ENCODE measurements around the gene RPL35.

RPL35 gene

DNA sequence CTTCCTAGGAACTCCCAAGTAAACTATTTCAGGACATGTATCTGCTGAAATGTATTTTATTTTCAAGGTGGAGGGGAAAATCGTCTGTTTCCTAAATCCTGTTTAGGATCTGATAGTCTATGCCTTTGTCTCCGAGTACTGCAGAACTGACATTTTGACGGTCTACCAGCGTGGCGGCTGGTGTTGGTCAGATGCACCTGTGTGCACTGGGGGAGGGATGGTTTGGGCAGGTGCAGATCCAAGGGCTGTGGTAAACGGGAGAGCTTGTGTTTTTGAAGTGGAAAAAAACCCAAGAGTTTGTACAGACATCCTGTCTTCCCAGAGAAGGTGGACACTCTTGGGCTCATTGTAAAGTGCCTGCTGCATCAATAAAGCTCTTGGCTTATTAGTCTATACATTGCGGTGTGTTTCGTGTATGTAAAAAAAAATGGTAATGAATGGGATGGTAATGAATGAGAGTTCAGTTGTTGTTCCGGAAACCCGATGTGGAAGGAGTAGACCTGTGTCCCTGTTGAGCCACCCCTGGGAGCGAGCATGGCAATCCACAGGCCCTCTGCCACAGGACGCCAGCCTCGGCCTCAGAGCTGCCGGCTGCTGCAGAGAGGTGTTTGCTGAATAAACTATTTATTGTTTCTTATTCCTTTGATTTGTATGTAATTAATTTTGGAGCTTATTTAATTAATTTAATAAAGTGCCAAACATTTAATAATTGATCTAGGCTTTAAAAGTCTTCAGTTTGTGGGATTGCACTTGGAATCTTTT is 15.4 kb upstream of the RPL35 start:
- DNase-seq (ENCODE audit: low read depth): no peak
- no peak overlapping the region for H3K4me3 ChIP-seq (replicated peaks; ENCODE audit: low read depth, low read length)
- TF ChIP-seq, protein P1, sequence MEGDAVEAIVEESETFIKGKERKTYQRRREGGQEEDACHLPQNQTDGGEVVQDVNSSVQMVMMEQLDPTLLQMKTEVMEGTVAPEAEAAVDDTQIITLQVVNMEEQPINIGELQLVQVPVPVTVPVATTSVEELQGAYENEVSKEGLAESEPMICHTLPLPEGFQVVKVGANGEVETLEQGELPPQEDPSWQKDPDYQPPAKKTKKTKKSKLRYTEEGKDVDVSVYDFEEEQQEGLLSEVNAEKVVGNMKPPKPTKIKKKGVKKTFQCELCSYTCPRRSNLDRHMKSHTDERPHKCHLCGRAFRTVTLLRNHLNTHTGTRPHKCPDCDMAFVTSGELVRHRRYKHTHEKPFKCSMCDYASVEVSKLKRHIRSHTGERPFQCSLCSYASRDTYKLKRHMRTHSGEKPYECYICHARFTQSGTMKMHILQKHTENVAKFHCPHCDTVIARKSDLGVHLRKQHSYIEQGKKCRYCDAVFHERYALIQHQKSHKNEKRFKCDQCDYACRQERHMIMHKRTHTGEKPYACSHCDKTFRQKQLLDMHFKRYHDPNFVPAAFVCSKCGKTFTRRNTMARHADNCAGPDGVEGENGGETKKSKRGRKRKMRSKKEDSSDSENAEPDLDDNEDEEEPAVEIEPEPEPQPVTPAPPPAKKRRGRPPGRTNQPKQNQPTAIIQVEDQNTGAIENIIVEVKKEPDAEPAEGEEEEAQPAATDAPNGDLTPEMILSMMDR (IDR thresholded peaks at IDR 0.05; ENCODE audit: low read length, missing control alignments): no peak

DNA sequence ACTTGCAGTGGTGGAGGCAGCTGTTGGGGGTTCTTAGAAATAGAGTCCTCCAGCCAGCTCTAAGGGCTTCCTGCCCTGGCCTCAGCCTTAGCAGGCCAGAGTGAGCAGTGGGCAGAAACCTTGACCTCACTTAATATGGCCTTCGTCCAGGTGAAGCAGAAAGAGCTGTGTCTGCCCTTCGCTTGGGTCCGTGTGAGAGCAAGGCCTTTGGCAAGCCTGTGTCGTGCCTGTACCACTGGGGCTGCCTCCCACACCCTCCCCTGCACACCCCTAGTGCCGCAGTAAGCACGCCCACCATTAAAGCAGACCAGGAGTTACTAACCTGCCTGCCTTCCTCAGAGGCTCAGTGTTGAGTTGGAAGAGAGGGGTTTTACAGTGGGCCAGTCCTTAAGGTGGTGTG is 13.7 kb upstream of the RPL35 start:
- H3K4me3 ChIP-seq (replicated peaks; ENCODE audit: low read depth, low read length): no peak overlapping the region
- TF ChIP-seq, protein P1 (IDR thresholded peaks at IDR 0.05; ENCODE audit: low read length, missing control alignments): no peak
- no peak for DNase-seq (ENCODE audit: low read depth)

DNA sequence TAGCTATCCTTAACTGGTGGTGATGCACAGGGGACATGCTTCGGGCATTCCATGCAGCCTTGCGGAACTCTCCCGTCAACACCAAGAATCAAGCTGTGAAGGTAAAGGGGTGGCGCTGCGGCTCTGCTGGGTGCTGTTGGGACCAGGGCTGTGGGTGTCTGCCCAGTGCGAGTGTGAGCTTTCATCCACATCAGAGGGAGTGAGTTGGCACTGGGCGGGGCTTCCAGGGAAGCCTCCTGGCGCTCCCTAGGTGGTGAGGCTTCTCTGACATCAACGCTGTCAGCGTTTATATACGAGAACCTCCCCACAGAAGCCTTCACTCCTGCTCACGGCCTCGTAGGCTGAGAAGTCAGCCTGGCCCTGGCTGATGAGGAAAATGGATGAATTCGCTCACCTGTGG is 11.9 kb upstream of the RPL35 start:
- H3K4me3 ChIP-seq (replicated peaks; ENCODE audit: low read depth, low read length): no peak overlapping the region
- TF ChIP-seq, protein P1 (IDR thresholded peaks at IDR 0.05; ENCODE audit: low read length, missing control alignments): no peak
- no peak for DNase-seq (ENCODE audit: low read depth)

DNA sequence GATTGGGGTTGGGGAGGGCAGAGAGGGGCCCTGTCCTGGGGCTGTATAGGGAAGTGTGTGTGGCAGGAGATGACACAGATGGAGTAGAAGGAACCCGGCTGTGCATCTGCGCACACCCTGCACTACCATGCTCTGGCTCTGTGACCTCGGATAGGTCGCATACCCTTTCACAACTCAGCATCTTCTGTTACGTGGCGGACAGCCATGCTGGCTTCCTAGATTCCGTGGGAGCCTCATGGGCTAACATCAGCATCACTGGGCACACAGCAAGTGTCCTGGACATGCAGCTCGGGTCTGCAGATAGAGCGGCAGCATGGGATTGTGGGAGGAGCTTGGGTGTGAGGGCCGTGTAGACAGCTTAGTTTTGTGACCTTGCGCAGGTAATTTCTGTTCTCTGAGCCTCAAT is 9.4 kb upstream of the RPL35 start:
- H3K4me3 ChIP-seq (replicated peaks; ENCODE audit: low read depth, low read length): peak overlapping the region; percentile 94
- TF ChIP-seq, protein P1 (IDR thresholded peaks at IDR 0.05; ENCODE audit: low read length, missing control alignments): no peak
- DNase-seq (ENCODE audit: low read depth): no peak

DNA sequence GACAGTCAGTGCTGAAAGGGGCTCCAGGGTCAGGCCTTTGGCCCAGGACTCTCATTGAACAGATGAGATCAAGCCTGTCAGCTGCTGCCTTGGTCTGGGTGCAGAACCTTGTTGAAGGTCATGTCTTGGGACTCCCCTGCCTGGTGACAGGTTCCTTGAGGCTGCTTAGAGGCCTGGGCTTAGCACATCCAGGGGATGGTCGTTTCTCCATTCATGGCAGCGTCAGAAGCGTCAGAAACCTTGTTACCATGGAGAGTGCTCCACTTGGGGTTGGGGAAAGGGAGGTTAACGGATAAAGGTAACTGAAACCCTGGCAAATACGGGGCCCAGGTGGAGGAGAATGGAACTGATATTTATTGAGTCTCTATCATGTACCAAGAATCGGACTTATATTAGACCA is 9.0 kb upstream of the RPL35 start:
- peak overlapping the region; percentile 94 for H3K4me3 ChIP-seq (replicated peaks; ENCODE audit: low read depth, low read length)
- no peak for DNase-seq (ENCODE audit: low read depth)
- TF ChIP-seq, protein P1 (IDR thresholded peaks at IDR 0.05; ENCODE audit: low read length, missing control alignments): no peak

DNA sequence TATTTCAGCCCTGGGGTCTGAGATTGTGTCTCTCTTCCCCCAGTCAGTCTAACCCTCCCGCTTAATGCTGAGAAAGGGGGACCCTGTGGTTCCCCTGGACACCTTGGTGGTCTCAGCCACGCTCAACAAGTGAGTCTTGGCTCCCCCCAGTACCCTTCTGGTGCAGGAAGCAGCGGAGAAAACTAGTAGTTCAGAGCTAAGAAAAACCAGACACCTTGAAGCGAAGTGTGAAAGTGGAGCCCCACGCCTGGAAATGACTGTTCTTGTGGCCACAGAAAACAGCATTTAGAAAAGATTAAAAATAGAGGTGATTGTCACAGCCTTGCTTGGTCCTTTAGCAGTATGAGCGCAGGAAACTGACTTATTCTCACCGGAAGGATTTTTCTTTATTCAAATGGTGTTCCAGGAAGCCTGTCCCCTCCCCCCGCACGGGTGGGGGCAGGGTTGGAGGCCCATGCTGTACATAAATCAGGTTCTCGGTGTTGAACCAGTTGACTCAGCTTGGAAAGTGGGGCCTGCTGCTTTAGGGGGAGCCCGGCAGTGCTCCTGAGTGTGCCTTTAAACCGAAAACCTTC is 8.3 kb upstream of the RPL35 start:
- DNase-seq (ENCODE audit: low read depth): peak; percentile 48
- TF ChIP-seq, protein P1 (IDR thresholded peaks at IDR 0.05; ENCODE audit: low read length, missing control alignments): no peak
- H3K4me3 ChIP-seq (replicated peaks; ENCODE audit: low read depth, low read length): peak overlapping the region; percentile 94

All from fibroblast of pulmonary artery (primary cell).